SK-MEL-5 (cell line): ENCODE measurements around the gene S1PR4. TPM values are rescaled to one million over a fixed set of nuclear protein-coding genes. Genes with fewer than 3 reads are reported as not detected.
"Not testable (repeated sequence)": the region's sequence is repeated elsewhere in the genome, so short reads cannot be mapped to it uniquely, and the experiment has no call there.

Experiments used
- DNase-seq: peaks from one replicate; pipeline ENCODE4 v3.0.0-alpha.2; 2016; ENCODE audit warnings: low read depth, low spot score
- in situ Hi-C: cut with HindIII; loops from 2 replicates; pipeline ENCODE4 v1.10.0; 2016; ENCODE audit warnings: low sequenced_read_pairs, high pct_unique_total_duplicates, low pct_unique_long_range_greater_than_20kb
- total RNA-seq: library from RNA; depleted of rRNA; stranded (reverse); fragments of >200 nt; shearing (Covaris generic); gene quantifications from 2 replicates; pipeline ENCODE4 v1.2.3, GENCODE V29; 2014

Gene S1PR4
- total RNA-seq, 1 experiment from 2014 or later = not detected

GRCh38 chr19:3149526-3150505 is 28.8 kb upstream of the S1PR4 start:
- DNase-seq = no peak
- in situ Hi-C loops = no loop called here

GRCh38 chr19:3150739-3151329 is 27.7 kb upstream of the S1PR4 start:
- DNase-seq = no peak
- in situ Hi-C loops = no loop called here

DNA sequence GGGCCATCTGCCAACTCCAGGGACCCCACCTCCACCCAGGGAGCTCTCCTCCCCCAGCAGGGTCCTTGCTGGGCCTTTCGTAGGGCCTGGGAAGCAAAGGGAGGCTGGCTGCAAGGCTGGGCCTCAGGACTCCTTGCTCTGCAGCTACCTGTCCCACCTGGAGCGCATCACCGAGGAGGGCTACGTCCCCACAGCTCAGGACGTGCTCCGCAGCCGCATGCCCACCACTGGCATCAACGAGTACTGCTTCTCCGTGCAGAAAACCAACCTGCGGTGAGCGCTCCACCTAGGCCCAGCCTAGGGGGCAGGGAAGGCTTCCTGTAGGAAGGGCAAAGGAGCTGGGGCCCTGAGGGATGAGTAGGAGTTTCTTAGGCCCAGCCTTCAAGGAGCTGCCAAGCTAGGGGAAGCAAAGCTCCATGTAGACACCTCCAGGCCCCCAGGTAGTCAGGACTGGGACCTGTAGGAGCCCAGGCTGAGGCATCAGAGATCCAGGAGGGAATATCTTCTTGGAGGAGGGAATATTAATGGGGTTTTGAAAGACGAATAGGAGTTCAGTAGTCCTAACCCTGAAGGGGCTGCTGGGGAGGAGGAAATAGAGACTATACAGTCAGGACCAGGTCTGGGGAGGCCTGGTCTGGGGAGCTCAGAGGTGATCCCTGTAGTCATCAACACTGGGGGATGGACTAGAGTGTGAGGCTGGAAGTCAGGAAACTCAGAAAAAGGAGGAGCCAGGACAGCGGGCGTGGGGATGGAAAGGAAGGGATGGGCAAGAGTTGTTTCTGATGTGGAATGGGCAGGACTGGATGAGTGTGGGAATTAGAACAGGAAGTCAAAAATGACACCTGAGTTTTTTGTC is 26.8 kb upstream of the S1PR4 start:
- in situ Hi-C loops = no loop called here
- DNase-seq = no peak

DNA sequence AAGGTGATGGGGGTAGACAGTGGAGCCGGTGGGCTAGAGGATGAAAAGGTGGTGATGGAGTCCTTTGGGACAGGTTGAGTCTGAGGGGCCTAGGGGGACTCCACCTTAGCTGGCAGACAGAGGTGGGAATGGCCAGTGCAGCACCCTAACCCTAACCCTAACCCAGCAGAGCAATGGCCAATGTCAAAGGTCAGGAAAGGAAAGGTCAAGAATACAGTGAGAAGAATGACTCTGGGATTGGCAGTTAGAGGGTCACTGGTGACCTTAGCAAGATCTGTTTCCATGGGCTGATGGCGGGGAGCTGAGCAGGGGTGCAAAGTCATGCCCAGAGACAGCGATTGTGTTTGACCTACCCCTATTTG is 26.2 kb upstream of the S1PR4 start:
- DNase-seq = no peak
- in situ Hi-C loops = no loop called here

DNA sequence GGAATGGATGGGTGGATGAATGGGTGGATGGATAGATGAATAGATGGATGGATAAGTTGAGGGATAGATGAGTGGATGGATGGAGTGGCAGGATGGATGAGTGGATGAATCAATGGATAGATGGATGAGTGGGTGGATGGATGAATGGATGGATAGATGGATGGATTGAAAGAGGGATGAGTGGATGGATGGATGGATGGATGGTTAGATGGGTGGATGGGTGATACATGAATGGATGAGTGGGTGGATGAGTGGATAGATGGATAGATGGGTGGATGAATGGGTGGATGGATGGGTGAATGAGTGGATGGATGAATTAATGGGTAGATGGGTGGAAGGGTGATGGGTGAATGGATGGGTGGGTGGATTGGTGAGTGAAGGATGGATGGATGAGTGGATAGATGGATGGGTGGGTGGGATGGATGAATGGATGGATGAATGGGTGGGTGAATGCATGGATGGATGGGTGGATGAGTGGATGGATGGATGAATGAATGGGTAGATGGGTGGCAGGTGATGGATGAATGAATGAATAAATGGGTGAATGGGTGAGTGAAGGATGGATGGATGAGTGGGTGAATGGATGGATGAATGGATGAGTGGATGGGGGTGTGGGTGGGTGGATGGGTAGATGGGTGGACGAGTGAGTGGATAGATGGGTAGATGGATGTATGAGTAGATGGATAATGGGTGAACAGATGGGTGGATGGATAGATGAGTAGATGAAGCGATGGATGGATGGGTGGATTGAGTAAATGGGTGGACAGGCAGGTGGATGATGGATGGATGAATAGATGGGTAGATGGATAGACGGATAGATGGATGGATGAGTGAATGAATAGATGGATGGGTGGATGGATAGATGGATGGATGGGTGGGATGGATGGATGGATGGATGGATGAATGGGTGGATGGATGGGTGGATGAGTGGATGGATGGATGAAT is 25.0 kb upstream of the S1PR4 start:
- in situ Hi-C loops = no loop called here
- no peak for DNase-seq

- in situ Hi-C loops, DNase-seq: not testable (repeated sequence)
These were observed 24.1 kb upstream of the S1PR4 start for GRCh38 chr19:3154447-3154846.

- DNase-seq = peak; percentile 60
- in situ Hi-C loops = no loop called here
These were observed 23.4 kb upstream of the S1PR4 start for GRCh38 chr19:3154957-3155736.

DNA sequence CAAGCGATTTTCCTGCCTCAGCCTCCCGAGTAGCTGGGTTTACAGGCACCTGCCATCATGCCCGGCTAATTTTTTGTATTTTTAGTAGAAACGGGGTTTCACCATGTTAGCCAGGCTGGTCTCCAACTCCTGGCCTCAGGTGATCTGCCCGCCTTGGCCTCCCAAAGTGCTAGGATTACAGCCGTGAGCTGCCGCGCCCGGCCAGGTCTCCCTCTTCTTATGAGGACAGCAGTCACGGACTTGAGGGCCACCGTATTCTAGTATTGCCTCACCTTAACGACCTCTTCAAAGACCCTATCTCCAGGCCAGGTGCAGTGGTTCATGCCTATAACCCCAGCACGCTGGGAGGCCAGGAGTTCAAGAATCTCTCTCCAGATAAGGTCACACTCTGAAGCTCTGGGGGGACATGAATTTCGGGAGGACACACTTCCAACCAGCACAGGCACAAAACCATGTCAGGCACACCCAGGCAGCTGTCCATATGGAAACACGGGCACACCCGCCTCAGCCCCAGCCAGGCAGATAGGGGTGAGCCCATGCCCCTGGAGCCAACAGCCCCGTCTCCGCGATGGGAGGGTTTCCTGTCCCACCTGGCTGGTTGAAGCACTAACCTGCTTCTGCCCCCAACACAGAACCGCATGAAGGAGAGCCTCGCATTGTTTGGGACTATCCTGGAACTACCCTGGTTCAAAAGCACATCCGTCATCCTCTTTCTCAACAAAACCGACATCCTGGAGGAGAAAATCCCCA is 21.3 kb upstream of the S1PR4 start:
- no peak for DNase-seq
- in situ Hi-C loops = no loop called here

DNA sequence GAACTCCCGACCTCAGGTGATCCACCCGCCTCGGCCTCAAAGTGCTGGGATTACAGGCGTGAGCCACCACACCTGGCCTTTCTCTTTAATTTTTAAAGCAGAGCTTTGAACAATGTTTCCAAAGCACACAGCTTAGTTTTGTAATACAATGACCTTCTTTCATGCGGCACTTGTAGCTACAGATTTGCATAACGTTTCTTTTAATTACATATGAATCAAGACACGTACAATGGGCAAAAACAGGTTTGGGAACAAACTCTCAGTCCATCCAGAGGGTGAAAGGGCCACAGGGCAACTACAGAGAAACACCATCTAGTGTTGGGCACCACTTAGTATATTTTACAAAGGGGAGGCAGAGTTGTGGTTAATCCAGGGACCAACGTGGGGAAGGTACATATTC is 19.0 kb upstream of the S1PR4 start:
- DNase-seq = no peak
- in situ Hi-C loops = no loop called here

- in situ Hi-C loops = no loop called here
- no peak for DNase-seq
These were observed 18.4 kb upstream of the S1PR4 start for GRCh38 chr19:3160219-3160618.

GRCh38 chr19:3161453-3161852 is 17.1 kb upstream of the S1PR4 start:
- no peak for DNase-seq
- in situ Hi-C loops = no loop called here

DNA sequence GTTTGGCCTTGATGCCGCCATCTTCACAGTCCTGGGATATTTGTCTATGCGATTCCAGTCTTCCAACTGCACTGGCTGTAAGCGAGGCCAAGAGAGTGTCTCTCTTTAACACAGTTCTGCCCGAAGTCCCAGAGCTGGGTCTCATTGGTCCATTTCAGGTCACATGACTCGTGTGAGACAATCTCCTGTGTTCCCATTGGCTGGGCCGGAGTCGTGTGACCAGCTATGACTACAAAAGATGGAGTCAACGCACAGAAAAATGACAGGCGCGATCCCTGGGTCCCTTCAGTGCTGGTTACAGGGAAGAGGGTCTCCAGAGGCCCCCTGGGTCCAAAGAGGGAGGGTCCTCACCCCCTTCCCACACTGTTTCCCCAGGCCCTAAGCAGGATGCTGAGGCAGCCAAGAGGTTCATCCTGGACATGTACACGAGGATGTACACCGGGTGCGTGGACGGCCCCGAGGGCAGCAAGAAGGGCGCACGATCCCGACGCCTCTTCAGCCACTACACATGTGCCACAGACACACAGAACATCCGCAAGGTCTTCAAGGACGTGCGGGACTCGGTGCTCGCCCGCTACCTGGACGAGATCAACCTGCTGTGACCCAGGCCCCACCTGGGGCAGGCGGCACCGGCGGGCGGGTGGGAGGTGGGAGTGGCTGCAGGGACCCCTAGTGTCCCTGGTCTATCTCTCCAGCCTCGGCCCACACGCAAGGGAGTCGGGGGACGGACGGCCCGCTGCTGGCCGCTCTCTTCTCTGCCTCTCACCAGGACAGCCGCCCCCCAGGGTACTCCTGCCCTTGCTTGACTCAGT is 15.9 kb upstream of the S1PR4 start:
- in situ Hi-C loops = no loop called here
- peak; percentile 72 for DNase-seq

DNA sequence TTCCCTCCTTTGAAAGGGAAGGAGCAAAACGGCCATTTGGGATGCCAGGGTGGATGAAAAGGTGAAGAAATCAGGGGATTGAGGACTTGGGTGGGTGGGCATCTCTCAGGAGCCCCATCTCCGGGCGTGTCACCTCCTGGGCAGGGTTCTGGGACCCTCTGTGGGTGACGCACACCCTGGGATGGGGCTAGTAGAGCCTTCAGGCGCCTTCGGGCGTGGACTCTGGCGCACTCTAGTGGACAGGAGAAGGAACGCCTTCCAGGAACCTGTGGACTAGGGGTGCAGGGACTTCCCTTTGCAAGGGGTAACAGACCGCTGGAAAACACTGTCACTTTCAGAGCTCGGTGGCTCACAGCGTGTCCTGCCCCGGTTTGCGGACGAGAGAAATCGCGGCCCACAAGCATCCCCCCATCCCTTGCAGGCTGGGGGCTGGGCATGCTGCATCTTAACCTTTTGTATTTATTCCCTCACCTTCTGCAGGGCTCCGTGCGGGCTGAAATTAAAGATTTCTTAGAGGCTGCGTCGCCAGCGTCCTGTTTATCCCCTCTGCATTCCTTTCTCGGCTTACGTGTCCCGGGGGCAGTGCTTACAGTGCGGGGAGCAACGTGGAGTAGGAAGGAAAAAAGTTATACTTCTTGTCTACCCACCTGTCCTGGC is 15.2 kb upstream of the S1PR4 start:
- in situ Hi-C loops = no loop called here

DNA sequence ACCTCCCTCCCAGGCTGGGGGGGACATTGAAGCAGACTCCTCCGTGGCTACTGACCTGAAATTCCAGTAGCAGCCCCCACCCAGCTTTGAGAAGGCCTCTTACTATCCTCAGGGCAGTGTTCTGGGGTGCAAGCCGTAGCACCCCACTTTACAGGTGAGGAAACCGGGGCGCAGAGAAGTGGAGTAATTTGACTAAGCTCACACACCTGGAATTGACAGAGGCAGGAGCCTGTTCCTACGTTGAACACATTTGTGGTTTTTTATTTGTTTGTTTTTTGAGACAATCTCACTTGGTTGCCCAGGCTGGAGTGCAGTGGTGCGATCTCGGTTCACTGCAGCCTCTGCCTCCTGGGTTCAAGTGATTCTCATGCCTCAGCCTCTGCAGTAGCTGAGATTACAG is 14.6 kb upstream of the S1PR4 start:
- DNase-seq = no peak
- in situ Hi-C loops = no loop called here

More for the DNA sequence above, 15.2 kb upstream of the S1PR4 start:
- DNase-seq = peak; percentile 68
